Subcutaneous abdominal adipose tissue (tissue), 5 donors: ENCODE measurements around the gene REX1BD.

Experiments used
- H3K27ac ChIP-seq: one replicate; pipeline ENCODE4 v1.7.0; 2013; ENCODE audit warnings: low read depth, mild to moderate bottlenecking, inconsistent platforms, low read length, moderate library complexity
- H3K27me3 ChIP-seq, 5 donors: one replicate each; pipeline ENCODE4 v1.7.0; 2013; ENCODE audit warnings: low read length in 5 of 5, inconsistent platforms in 1 of 5; ENCODE audit not compliant: control insufficient read depth in 5 of 5, insufficient read depth in 4 of 5
- H3K36me3 ChIP-seq, 5 donors: one replicate each; pipeline ENCODE4 v1.7.0; 2013; ENCODE audit warnings: low read length in 5 of 5; ENCODE audit not compliant: control insufficient read depth in 5 of 5, insufficient read depth in 5 of 5
- H3K4me1 ChIP-seq, 5 donors: one replicate each; pipeline ENCODE4 v1.7.0; 2013; ENCODE audit warnings: low read length in 5 of 5, mild to moderate bottlenecking in 3 of 5, moderate library complexity in 1 of 5; ENCODE audit not compliant: control insufficient read depth in 5 of 5, insufficient read depth in 5 of 5
- H3K4me3 ChIP-seq, 5 donors: one replicate each; pipeline ENCODE4 v1.7.0; 2013; ENCODE audit warnings: low read length in 5 of 5, low read depth in 1 of 5
- H3K9ac ChIP-seq, 5 donors: one replicate each; pipeline ENCODE4 v1.7.0; 2013; ENCODE audit warnings: low read length in 5 of 5, mild to moderate bottlenecking in 4 of 5, moderate library complexity in 3 of 5
- H3K9me3 ChIP-seq, 5 donors: one replicate each; pipeline ENCODE4 v1.7.0; 2013; ENCODE audit warnings: low read length in 5 of 5; ENCODE audit not compliant: control insufficient read depth in 5 of 5
- donor health status: healthy.
- donor health status: healthy.
- donor health status: healthy.
- donor health status: healthy.
- donor health status: healthy.

REX1BD gene

DNA sequence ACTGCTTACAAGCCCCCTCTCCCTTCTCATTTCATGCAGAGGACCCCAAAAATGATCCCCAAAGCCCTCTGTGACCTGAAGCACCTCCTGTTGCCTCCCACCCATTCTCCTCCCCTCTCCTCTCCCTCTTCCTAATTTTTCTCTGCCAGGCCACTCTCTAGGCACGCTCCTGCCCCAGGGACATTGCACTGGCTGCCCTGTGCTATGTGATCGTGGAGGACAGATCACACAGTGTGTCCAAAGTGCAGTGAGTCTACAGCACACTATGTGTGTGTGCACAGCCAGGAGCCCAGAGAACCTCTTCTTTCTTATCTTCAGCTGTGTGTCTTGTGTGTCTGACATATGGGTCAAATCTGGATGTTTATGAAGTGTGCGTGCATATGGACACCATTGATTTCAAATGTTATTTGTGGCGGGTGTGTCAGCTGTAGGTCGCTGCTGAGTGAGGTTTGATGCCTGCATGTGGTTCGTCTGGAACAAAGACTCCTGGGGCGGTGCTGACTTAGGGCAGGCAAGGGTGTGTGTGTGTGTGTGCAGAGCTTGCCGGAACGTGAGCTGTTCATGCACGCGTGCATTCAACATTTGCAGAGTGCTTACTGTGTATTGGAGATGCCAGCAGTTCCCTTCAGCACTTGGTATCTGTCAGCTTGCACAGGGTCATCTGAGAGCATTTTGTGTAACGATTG, 46.2 kb downstream of the REX1BD start:
- H3K27ac ChIP-seq: no peak overlapping the region

DNA sequence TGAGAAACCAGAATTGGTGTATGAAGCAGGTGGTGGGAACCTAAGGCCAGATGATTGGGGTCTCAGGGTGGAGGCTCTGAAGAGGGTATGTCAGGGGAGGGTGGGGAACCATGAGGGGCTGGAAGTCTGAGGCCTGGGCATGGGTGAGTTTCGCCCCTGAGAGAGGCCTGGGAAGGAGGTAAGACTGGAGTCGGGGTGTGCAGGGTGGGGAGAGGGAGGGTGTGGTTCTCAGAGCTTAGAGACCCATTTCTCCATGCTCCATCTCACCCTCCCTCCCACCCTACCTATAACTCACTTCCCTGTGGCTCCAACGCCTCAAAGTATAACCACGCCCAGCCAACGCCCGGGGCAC, 47.2 kb downstream of the REX1BD start:
- Histone ChIP-seq H3K9me3 (no peaks in the 10 kb centered on the region), H3K36me3 (peaks cover 0 to 2% (median 0%) of the 10 kb centered on the region in 5 donors), H3K4me3 (no peak overlapping the region), H3K27ac (no peak overlapping the region), H3K4me1 (peaks cover 0 to 24% (median 19%) of the 10 kb centered on the region in 5 donors), H3K27me3 (no peaks in the 10 kb centered on the region), H3K9ac (no peak overlapping the region)

More for the DNA sequence above, 46.2 kb downstream of the REX1BD start:
- Histone ChIP-seq H3K4me1 (peaks cover under 1 to 28% (median 19%) of the 10 kb centered on the region in 5 donors), H3K9ac (no peak overlapping the region), H3K4me3 (no peak overlapping the region), H3K9me3 (no peaks in the 10 kb centered on the region), H3K36me3 (no peaks in the 10 kb centered on the region), H3K27me3 (no peaks in the 10 kb centered on the region)

- Histone ChIP-seq H3K9me3 (no peaks in the 10 kb centered on the region), H3K27me3 (no peaks in the 10 kb centered on the region), H3K4me3 (peak overlapping the region; percentile 62 to 83 (median 69)), H3K4me1 (peaks cover 0 to 24% (median 19%) of the 10 kb centered on the region in 5 donors), H3K9ac (peak overlapping the region in 2 of 5 donors; percentile 24 to 64), H3K36me3 (peaks cover 0 to 4% (median 0%) of the 10 kb centered on the region in 5 donors), H3K27ac (no peak overlapping the region)
These were observed 47.8 kb downstream of the REX1BD start for GRCh38 chr19:18636183-18636968.

- Histone ChIP-seq H3K4me3 (peak within 1 kb of the TSS; percentile 66 to 92 (median 79)), H3K36me3 (peaks cover 0 to 4% (median 0%) of the 10 kb centered on the region in 5 donors), H3K9ac (peak within 1 kb of the TSS in 4 of 5 donors; percentile 71 to 95 (median 83)), H3K27ac (peak within 1 kb of the TSS; percentile 60), H3K4me1 (peaks cover 0 to 24% (median 19%) of the 10 kb centered on the region in 5 donors), H3K27me3 (no peaks in the 10 kb centered on the region), H3K9me3 (no peaks in the 10 kb centered on the region)
These were observed 48.5 kb downstream of the REX1BD start, which contains the start of gene KLHL26 for GRCh38 chr19:18636969-18637629. Gene KLHL26, plus strand, starts transcription at chr19:18637028. Its CDS starts 27 bp downstream, at chr19:18637055.

GRCh38 chr19:18637673-18638630, 49.4 kb downstream of the REX1BD start:
- H3K27ac ChIP-seq: peak overlapping the region; percentile 60
- H3K9ac ChIP-seq: peak overlapping the region in 4 of 5 donors; percentile 71 to 95 (median 83)
- H3K27me3 ChIP-seq: no peaks in the 10 kb centered on the region
- H3K4me1 ChIP-seq: peaks cover 0 to 24% (median 19%) of the 10 kb centered on the region in 5 donors
- no peaks in the 10 kb centered on the region for H3K9me3 ChIP-seq
- peak overlapping the region; percentile 66 to 92 (median 79) for H3K4me3 ChIP-seq
- peaks cover 0 to 4% (median 0%) of the 10 kb centered on the region in 5 donors for H3K36me3 ChIP-seq

GRCh38 chr19:18639706-18640243, 51.2 kb downstream of the REX1BD start:
- Histone ChIP-seq H3K4me3 (no peak overlapping the region), H3K9me3 (no peaks in the 10 kb centered on the region), H3K27ac (no peak overlapping the region), H3K9ac (no peak overlapping the region), H3K27me3 (no peaks in the 10 kb centered on the region), H3K4me1 (peaks cover 0 to 27% (median 22%) of the 10 kb centered on the region in 5 donors), H3K36me3 (peaks cover 0 to 4% (median 0%) of the 10 kb centered on the region in 5 donors)
